Left lung (tissue), 10 donors: ENCODE results near the gene DNAJB6. TPM values are rescaled to one million over a fixed set of nuclear protein-coding genes. Genes with fewer than 3 reads are reported as not detected.

Experiments
- ATAC-seq: fragments of 200-7000 bp; cut with Tn5 transposase; one replicate; pipeline ENCODE4 v1.9.1; 2020; ENCODE audit warnings: moderate library complexity
- DNase-seq, 4 donors: peaks; one replicate each; pipeline ENCODE4 v3.0.0-alpha.2; 2013 to 2020
- H3K27ac ChIP-seq, 2 donors: fragments of 200-600 bp; sonication (generic) in 1 of 2; one replicate each; pipeline versions ENCODE4 v1.5.0 to v1.8.0; 2020 to 2021
- H3K27me3 ChIP-seq, 2 donors: fragments of 200-600 bp; sonication (generic) in 1 of 2; one replicate each; pipeline versions ENCODE4 v1.5.0 to v1.8.0; 2020 to 2021
- H3K36me3 ChIP-seq, 2 donors: fragments of 200-600 bp; sonication (generic) in 1 of 2; one replicate each; pipeline versions ENCODE4 v1.5.0 to v1.8.0; 2020 to 2021
- H3K4me1 ChIP-seq, 2 donors: fragments of 200-600 bp; one replicate each; pipeline ENCODE4 v1.8.0; 2021
- H3K4me3 ChIP-seq, 2 donors: fragments of 200-600 bp; sonication (generic) in 1 of 2; one replicate each; pipeline versions ENCODE4 v1.5.0 to v1.8.0; 2020 to 2021; ENCODE audit warnings: mild to moderate bottlenecking in 1 of 2
- H3K9me3 ChIP-seq, 2 donors: fragments of 200-600 bp; sonication (generic) in 1 of 2; one replicate each; pipeline versions ENCODE4 v1.5.0 to v1.8.0; 2020 to 2021
- intact Hi-C, 2 donors: fragments of 100-400 bp; cut with DNase I; formaldehyde crosslinking; loops; one replicate each; pipeline versions ENCODE4 v1.11.2 to v1.14.2; 2022
- polyA plus RNA-seq, 6 donors: library from polyadenylated mRNA; unstranded; fragments of 120-200 nt; gene quantifications; one replicate each; pipeline ENCODE4 v1.2.1, GENCODE V29; 2013; ENCODE audit not compliant: insufficient read length in 6 of 6
- total RNA-seq, 2 donors: library from RNA; stranded (reverse); fragmentation: NEBNext Ultra II Directional; extraction: Animal tissue kit (Norgen Biotek cat#: 25700); gene quantifications; one replicate each; pipeline ENCODE4 v1.2.1, GENCODE V29; 2021
- TF ChIP-seq, protein P1 (sequence below), 2 donors: fragments of 200-600 bp; sonication (generic) in 1 of 2; IDR thresholded peaks; one replicate each; pipeline versions ENCODE4 v1.5.0 to v1.8.0; 2021; ENCODE audit warnings: antibody characterized with exemption in 2 of 2
- donor health status: DM: no; HTN: yes; CAD: no.
- donor health status: DM: no; HTN: no; CAD: no.

DNAJB6 gene
- total and polyA plus RNA-seq, 8 donors: 76.6 to 150 (median 131) TPM

DNA sequence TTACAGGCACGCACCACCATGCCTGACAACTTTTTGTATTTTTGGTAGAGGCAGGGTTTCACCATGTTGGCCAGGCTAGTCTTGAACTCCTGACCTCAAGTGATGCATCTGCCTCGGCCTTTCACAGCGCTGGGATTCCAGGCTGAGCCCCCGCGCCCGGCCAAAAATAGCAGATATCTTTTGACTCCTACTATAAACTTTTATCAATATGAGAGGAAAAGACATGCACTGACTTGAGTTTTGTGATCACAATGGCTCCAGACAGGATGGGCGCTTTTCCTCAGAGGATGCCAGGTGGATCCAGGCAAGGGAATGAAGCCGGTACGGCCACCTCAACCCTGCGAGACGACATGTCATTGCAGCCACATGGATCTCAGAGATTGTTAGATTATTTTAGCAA, 123.9 kb downstream of the DNAJB6 start:
- Histone ChIP-seq H3K27me3 (peaks cover 5 to 56% of the 10 kb centered on the region in 2 donors), H3K9me3 (no peaks in the 10 kb centered on the region), H3K4me1 (no peaks in the 10 kb centered on the region), H3K4me3 (no peak overlapping the region), H3K36me3 (no peaks in the 10 kb centered on the region), H3K27ac (no peak overlapping the region)
- ATAC-seq: no peak
- TF ChIP-seq, protein P1, sequence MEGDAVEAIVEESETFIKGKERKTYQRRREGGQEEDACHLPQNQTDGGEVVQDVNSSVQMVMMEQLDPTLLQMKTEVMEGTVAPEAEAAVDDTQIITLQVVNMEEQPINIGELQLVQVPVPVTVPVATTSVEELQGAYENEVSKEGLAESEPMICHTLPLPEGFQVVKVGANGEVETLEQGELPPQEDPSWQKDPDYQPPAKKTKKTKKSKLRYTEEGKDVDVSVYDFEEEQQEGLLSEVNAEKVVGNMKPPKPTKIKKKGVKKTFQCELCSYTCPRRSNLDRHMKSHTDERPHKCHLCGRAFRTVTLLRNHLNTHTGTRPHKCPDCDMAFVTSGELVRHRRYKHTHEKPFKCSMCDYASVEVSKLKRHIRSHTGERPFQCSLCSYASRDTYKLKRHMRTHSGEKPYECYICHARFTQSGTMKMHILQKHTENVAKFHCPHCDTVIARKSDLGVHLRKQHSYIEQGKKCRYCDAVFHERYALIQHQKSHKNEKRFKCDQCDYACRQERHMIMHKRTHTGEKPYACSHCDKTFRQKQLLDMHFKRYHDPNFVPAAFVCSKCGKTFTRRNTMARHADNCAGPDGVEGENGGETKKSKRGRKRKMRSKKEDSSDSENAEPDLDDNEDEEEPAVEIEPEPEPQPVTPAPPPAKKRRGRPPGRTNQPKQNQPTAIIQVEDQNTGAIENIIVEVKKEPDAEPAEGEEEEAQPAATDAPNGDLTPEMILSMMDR (IDR thresholded peaks at IDR 0.05): no peak
- intact Hi-C loops: no loop called here
- DNase-seq: peak in 1 of 4 donors; percentile 34

DNA sequence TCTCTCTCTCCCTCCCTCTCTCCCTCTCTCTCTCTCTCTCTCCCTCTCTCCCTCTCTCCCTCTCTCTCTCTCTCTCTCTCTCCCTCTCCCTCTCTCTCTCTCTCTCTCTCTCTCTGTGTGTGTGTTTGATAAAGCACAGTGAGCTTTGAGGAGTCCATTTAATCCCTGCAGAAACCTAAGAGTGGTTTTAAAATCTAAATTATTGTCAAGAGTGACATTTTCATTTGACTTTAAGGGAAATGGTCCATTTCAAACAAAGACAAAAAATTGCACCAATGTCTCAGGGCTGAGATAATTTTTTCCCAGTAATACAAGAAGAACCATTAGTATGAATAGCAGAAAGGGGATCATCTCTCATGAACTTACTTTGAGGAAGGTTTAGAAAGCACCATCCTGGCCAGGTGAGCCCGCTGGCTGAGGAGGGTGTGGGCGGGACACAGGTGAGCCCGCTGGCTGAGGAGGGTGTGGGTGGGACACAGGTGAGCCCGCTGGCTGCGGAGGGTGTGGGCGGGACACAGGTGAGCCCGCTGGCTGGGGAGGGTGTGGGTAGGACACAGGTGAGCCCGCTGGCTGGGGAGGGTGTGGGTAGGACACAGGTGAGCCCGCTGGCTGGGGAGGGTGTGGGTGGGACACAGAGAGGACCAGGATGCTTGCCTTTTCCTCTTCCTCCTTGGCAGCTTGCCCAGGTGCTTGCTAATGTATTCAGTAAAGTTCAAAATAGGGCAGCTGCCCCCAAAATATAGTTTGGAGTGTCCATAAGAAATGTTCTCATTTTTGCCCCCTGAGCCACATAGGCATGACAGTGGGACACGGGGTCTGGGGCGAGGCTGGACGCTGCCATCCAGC, 125.0 kb downstream of the DNAJB6 start:
- H3K27me3 ChIP-seq: peaks cover 5 to 67% of the 10 kb centered on the region in 2 donors
- no peak overlapping the region for H3K4me3 ChIP-seq
- ATAC-seq (no peak), DNase-seq (no peak)
- intact Hi-C loops: no loop called here
- no peak overlapping the region for H3K27ac ChIP-seq
- H3K4me1 ChIP-seq: no peaks in the 10 kb centered on the region
- no peaks in the 10 kb centered on the region for H3K36me3 ChIP-seq
- H3K9me3 ChIP-seq: no peaks in the 10 kb centered on the region
- TF ChIP-seq, protein P1 (IDR thresholded peaks at IDR 0.05): no peak

DNA sequence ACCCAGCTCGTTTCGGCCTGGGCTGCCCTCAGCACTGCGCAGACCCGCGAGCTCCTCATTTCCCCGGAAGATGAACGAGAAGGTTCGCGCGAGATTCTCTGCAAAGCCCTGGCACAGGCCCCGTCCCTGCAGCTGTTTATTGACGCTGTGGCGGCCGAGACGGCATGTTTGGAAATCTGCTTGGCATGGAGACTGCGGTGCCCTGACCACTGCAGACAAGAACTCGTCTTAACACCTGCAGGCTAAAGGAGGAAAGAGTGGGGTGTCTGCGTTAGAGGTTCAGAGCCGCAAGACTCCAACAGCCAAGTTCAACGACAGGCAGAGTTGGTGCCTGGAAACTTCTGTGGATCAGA, 125.6 kb downstream of the DNAJB6 start:
- H3K4me3 ChIP-seq: no peak overlapping the region
- H3K27ac ChIP-seq: no peak overlapping the region
- H3K27me3 ChIP-seq: peaks cover 5 to 67% of the 10 kb centered on the region in 2 donors
- intact Hi-C loops: no loop called here
- H3K9me3 ChIP-seq: no peaks in the 10 kb centered on the region
- ATAC-seq (no peak), DNase-seq (no peak)
- no peaks in the 10 kb centered on the region for H3K36me3 ChIP-seq
- TF ChIP-seq, protein P1 (IDR thresholded peaks at IDR 0.05): no peak
- H3K4me1 ChIP-seq: no peaks in the 10 kb centered on the region

DNA sequence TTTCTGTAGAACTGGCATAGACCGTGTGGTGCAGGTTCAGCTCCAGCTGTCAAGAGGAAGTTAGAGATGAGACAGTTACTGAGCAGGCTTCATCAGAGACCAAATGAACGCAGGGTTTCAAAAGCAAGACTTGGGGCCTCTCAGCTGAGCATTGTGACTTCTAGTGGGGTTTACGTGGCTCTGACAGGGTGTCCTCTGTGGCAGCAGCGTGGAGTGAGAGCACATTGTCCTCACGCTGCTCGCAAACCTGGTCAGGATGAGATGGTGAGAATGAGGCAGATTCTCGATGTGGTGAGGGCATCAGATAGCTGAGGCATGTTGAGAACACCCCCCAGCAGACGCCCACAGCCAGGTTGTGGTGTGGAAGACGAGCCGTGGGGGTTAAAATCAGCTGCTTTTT, 126.0 kb downstream of the DNAJB6 start:
- H3K27ac ChIP-seq: no peak overlapping the region
- DNase-seq (no peak), ATAC-seq (no peak)
- TF ChIP-seq, protein P1 (IDR thresholded peaks at IDR 0.05): no peak
- no peaks in the 10 kb centered on the region for H3K36me3 ChIP-seq
- H3K4me1 ChIP-seq: no peaks in the 10 kb centered on the region
- intact Hi-C loops: no loop called here
- H3K4me3 ChIP-seq: no peak overlapping the region
- peaks cover 5 to 67% of the 10 kb centered on the region in 2 donors for H3K27me3 ChIP-seq
- H3K9me3 ChIP-seq: no peaks in the 10 kb centered on the region

DNA sequence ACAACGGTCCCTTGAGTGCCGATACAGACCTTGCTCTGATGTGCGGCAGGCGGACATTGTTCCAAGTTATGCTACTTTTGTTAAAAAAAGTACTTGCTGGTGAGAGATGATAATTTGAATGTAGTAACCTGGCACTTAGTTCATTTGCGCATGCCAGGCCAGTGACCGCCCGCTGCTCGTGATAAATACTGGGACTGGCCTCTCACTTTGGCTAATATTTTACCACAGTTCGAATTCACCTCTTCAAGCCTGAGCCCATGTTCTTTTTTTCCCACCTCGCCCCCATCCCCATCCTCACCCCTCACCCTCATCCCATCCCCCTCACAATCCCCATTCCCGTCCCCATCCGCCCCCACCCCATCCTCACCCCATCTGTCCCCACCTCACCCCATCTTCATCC, 126.4 kb downstream of the DNAJB6 start:
- Histone ChIP-seq H3K4me1 (no peaks in the 10 kb centered on the region), H3K4me3 (no peak overlapping the region), H3K36me3 (no peaks in the 10 kb centered on the region), H3K27ac (no peak overlapping the region), H3K9me3 (no peaks in the 10 kb centered on the region), H3K27me3 (peaks cover 5 to 67% of the 10 kb centered on the region in 2 donors)
- DNase-seq: no peak
- ATAC-seq: no peak
- TF ChIP-seq, protein P1 (IDR thresholded peaks at IDR 0.05): no peak
- intact Hi-C loops: no loop called here
